GM21723 (cell line): Measurements from ENCODE around the gene LRP1B.
"Not testable (repeated sequence)": the region's sequence is repeated elsewhere in the genome, so short reads cannot be mapped to it uniquely, and the experiment has no call there.

Experiments
- ATAC-seq: cut with Tn5 transposase; IDR thresholded peaks from one replicate; pipeline ENCODE4 v1.9.1; 2021; ENCODE audit warnings: mild to moderate bottlenecking, moderate library complexity; ENCODE audit not compliant: unreplicated experiment

Gene LRP1B

DNA sequence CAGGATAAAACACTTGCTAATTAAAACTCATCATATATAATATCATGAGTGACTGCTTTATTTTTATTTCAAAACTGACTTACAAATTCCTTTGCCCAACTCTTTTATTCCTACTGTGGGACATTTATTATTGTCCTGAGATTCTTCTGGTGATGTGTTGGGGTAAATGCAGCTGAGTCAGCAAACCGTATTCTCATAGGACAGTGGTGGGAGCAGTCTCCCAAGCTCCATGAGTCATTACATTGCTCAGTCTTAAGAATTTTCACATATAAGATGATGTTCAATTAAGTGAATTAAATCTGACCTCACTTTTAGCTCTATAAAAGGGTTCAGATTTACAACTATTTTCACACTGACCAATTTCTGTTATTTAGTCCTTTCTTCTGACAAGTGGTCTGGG is 1530.7 kb downstream of the LRP1B start:
- no peak for ATAC-seq

DNA sequence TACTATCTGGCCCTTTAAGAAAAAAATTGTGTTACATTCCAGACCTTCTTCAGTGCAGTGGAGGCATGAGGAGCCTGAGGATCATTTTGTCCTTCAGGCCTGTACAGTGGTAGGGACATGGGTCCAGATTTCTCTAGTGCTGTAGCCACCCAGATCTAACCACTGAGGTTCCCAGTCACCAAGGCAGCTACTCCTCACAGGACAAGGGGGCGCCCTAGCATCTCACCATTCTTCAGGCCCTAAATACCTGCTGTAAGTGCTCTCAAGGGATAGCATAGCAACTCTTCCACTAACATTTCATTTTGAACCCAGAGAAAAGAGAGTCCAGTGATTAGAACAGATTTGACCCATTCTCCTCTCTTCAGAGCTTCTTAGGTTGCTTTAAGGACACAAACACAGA is 1533.0 kb downstream of the LRP1B start:
- ATAC-seq = no peak

DNA sequence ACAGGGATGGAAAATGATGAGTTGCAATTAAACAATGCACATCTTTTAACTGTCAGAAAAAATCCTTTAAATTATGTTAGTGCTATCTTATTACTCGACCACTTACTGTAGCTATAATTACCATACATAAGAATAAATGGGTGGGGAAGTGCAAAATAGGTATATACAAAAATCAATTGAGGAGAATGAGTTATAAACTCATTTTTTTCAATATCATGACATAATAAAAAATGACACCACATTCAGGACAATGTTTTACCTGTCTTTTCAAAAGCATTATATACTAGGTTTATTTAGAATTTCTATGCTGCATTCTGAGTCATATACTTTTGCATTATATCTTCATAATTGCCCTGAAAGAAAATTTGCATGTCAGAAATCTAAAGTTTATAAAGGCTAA is 1533.6 kb downstream of the LRP1B start:
- no peak for ATAC-seq

DNA sequence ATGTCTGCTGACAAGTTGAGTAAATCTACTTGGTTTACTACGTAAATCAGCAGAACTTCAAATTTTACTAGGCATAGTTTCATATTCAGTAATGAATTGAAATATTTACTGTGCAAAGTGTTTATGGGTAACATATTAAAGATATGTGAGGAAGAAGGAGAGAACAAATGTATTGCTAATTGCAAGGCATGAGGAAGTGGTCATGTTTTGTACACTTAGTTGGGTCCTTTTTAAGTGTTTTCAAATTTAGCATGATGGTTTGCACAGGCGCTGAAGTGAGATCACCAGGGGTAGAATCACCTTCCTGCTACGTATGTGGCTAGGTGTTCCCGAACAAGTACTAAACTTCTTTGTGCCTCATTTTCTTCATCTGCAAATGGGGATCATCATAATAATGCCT is 1534.4 kb downstream of the LRP1B start:
- ATAC-seq = no peak

DNA sequence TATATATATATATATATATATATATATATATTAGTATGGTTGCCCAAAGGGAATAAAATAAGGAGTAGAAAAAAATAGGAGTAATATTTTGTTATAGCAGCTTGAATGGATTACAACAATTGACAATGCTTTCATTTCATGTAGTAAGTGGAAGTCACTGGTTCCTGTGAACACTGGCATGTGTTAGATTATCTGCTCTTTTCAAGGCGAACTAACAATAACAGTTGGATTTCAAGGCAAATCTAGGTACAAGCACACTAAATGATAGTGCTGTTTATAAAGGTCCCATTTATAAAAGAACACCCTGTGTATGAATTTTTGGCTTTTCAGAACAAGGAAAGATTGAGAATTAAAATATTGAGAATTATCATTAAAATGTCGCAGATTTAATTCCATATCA is 1535.7 kb downstream of the LRP1B start:
- ATAC-seq = no peak

DNA sequence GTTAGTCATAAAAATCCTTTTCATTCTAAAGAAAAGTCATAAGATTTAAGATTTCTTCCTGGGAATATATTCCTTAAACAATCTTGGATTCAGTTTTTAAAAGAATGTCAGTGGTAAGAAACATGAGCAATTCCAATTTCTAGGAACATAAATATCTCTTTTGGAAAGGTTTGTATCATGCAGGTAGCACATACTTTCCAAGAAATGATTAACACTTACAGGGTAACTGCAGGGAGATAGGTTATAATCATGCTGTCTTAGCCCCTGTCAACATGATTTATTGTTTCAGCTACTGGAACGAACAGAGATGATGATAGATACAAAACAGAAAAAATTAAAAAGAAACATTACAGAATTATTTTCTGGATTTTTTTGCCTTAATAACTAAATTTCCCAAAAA is 1537.7 kb downstream of the LRP1B start:
- ATAC-seq = no peak

DNA sequence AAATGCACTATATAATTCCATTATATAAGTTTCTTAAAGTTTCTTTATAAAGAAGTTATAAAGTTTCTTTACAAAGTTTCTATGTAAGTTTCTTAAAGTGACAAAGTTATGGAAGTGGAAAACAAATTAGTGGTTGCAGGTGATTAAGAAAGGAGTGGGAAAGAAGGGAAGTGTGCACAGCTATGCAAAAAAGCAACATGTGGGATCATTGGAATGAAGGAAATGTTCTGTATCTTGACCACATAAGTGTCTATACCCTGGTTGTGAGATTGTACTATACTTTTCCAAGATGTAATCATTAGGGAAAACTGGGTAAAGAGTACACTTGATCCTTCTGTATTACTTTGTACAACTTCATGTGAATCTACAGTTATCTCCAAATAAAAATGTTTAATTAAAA is 1541.1 kb downstream of the LRP1B start:
- no peak for ATAC-seq

DNA sequence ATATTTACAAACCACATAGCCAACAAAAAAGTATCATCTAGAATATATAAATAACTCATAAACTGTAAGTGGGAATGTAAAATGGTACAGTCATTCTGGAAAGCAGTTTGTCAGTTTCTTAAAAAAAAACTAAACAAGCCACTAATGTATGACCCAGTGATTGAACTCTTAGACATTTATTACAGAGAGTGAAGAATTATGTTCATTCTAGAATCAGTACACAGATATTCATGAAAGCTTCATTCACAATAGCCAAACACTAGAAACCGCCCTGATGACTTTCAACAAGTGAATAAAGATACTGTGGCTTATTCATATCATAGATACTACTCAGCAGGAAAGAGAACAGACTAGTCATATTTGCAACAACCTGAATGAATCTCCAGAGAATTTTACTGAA is 1541.5 kb downstream of the LRP1B start:
- ATAC-seq = no peak

DNA sequence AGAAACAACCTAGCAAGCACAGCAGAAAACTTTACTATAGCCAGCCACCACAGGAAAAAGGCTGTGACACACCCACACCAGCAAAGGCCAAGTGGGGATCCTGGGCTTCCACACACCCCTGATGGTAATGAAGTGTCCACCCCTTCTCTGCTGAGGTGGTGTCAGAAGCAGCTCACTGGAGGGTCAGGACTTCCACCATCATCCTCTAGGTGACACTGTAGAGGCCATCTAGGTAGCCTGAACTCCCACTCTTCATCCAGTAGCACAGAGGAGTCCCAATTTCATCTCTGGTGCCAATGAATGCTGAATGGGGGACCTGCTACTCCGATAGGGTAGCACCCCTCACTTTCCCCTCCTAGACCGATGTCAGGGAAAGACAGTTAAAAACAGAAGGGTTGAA is 1544.4 kb downstream of the LRP1B start:
- ATAC-seq = peak; percentile 78

DNA sequence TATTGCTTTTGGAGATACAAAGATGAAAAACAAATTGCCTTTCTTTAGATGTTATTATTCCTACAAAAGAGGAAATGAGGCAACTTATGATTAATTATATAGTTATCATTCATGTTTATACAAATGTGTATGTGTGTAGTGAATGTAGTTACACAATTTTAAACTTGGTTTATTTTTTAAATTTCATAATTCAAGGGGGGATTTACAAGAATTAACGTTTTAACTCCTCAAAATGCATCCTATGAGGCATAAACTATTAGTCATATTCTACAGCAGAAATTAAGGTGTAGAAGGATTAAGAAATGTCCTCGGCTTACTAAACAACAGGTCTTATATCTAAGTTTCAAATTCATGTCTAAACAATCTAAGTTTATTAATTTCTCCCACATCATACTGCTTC is 1545.8 kb downstream of the LRP1B start:
- no peak for ATAC-seq

DNA sequence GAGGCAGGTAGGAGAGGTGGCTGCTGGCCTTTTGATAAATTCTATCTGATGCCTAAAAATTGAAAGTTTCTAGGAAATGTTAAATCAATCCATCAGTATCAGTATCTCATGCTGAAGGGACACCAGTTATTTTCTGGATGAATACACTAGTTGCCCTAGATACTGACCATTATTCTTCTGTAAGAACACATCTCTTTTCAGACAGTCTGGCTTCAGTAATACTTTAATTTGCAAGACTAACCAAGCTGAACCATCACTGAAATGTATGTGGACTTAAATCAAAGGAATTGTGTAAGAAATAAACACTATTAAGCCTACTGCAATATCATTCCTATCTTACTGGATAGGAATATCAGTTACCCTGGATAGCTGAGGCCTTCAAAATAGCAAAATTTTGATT is 1546.3 kb downstream of the LRP1B start:
- ATAC-seq = no peak

DNA sequence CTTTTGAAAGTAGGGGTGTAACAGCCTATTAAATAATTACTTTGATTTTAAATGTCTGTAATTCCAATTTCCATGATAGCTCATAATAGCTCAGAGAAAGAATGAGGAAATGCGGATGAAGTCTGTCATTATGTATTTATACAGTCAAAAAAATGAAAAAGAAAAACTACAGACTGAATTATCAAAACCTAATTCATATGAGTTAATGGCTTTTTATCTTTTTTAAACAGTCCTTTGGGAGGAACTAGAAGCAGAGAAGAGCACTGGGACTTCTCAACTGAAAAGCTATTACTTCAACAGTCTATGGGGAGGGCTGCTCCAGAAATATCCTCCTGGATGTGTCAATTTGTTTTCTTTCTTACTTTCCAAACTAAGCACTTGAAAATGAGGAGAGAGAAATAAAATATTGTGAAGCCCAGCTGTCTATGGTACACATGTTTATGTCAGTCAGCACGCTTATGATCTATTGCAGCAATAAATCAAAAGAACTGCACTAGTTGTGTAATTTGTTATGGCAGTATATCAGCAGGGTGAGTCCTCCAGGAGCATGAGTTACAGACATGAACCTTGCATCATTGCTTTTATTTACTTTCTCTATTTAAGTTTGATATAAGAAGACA is 1550.2 kb downstream of the LRP1B start:
- no peak for ATAC-seq

DNA sequence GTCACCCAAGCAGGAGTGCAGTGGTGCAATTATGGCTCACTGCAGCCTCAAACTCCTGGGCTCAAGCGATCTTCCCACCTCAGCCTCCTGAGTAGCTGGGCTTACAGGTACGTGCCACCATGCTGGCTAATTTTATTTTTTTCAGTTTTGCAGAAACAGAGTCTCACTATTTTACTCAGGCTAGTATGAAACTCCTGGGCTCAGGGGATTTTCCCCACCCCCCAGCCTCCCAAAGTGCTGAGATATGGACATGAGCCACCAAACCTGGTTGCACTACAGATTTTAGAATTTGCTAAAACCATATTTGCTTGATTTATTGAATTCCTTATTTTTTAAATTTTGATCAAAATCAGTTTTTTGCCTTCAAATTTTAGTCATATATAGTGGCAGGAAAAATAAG is 1553.4 kb downstream of the LRP1B start:
- no peak for ATAC-seq

DNA sequence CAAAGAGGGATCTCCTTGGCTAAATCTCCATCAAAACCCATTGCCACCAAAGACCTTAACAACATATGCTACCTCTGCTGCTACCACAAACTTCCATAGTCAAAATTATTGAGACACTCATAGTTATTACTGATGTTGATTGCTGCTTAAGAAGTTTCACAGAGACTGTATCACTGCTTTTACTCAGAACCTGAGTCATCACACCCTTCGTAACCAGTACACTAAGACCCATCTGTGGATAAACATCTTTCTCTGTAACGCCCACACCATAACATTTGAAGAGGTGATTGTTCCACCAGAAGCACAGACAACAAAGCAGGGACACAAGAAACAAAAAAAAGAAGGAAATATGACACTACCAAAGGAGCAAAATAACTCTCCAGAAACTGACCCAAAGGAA is 1563.1 kb downstream of the LRP1B start:
- no peak for ATAC-seq

DNA sequence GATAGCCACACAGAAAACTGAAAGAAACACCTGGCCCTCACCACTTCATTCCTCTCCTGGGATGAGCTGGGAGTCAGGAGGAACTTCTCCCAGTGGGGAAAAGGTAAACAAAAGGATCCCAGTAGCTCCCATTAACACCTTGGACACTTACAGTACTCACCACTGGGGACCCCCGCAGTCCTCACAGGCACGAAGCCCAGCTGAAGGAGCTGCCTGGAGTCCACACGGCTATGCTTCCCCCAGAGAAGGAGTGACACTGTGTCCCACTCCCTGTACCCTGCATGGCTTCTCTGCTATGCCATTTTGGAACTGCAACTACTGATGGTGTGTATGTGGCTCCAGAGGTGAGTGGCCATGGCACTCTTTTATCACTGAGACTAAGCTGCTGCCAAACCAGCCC is 1565.1 kb downstream of the LRP1B start:
- ATAC-seq = no peak

DNA sequence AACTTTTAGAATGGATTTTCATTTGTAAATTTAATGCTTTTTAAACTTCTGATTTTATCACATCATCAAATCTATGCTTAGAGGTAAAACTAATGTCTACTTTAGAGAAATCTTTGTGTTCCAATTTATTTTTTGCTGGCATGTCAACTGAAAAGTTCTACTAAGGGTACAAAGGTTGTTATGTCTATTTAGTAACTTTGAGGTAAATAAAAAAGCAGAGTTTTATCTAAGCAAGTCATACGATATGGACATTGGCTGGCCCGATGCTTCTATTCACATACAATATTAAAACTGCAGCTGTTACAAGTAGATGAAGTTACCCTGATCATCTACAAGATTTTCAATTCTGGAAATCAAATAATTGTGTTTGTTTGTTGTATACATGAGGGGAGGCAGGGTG is 1575.1 kb downstream of the LRP1B start:
- no peak for ATAC-seq

DNA sequence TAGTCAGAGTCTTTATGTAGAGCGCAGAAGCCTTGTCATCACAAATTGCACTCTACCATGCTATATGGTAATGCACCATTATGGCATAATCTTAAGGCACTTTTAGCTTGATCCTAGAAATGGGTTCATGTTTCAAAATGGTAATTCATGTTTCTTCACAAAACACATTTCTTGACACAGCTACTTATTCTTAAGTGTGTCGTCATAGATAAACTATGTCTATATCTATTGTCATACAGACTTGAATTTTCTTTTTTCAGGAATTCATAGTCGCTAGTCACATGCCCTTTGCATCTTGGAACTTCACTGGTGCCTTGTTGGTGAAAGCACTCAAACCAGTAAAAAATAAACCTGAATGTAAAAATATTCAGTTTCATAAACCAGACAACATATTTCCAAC is 1578.2 kb downstream of the LRP1B start:
- ATAC-seq = no peak

DNA sequence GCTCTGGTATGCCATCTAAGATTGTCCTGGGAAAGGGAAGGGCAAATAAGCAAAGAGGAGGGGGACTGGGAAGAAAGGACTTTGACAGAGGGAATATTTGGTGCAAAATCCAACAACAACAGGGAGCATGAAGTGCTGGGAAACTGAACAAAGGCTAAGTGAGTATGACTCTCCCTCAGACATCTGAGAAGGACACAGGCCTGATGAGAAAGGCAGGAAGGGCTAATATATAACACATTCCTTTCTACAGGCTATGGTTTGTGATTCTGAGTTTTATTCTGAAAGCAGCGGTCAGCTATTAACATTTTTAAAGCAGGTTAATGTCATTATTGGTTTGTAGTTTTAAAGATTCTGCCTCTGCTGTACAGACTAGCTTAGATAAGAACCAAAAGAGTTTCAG is 1579.5 kb downstream of the LRP1B start:
- no peak for ATAC-seq

DNA sequence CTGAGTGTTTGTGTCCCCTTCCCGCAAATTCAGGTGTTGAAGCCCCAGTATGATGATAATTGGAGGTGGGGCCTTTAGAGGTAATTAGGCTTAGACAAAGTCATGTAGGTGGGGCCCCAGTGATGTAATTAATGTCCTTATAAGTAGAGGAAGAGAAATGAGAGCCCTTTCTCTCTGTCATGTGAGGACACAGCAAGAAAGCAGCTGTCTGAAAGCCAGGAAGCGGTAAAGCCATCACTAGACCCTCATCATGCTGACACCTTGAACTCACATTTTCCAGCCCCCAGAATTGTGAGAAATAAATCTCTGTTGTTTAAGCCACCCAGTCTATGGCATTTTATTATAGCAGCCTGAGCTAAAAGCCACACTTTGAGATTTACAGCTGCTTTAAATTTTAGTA is 1580.0 kb downstream of the LRP1B start:
- ATAC-seq = no peak

DNA sequence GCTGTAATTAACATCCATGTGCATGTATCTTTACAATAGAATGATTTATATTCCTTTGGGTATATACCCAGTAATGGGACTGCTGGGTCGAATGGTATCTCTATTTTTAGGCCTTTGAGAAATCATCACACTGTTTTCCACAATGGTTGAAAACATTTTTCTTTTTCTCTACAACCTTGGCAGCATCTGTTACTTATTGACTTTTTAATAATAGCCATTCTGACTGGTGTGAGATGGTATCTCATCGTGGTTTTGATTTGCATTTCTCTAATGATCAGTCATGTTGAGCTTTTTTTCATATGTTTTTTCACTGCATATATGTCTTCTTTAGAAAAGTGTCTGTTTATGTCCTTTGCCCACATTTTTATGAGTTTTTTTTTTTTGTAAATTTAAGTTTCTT is 1586.0 kb downstream of the LRP1B start:
- not testable (repeated sequence) for ATAC-seq

DNA sequence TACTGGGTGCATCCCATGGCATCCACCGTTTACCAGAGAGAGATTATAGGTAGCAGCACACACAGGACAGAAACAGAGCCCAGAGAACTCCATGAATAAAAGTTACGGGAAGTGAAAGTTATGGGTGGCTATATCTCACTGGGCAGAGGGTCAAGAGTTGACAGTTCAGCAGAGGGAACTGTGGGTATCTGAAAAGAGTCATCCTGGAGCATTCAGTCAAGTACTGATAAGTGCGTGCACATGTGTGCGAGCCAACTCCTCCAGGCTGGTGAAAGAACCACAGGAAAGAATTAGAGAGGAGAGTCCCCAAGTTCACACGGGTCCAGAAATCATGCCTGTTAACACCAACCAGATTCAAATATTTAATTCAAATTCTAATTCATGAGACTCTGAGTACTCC is 1588.2 kb downstream of the LRP1B start:
- ATAC-seq = no peak

DNA sequence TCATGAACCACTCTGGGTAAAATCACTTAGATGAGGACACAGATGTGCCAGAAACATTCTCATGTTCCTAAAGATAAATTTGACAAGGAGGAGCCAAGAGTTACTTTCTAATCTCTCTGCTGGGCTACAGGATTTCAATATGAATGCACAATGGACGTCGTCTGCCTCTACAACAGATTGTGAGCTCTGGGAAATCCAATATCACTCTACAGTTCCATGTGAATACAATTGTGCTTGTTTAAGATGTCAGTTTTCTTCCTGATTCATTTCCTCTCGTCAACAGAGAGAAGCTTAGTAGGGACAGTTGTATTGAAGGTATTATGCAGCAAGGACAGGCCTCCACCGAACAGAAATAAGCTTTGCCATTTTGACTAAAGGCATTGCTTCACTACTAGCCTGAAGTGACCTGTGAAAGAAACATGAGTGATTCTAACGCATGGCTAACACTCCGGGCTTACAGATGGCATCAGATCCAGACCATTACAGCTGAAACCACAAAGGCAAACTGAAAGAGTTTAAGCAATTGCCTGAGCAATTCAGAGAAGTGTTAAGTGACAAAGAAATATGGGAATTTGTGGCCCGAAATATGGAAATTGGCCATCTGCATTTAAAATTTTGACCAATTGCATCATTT is 1591.5 kb downstream of the LRP1B start:
- ATAC-seq = no peak

DNA sequence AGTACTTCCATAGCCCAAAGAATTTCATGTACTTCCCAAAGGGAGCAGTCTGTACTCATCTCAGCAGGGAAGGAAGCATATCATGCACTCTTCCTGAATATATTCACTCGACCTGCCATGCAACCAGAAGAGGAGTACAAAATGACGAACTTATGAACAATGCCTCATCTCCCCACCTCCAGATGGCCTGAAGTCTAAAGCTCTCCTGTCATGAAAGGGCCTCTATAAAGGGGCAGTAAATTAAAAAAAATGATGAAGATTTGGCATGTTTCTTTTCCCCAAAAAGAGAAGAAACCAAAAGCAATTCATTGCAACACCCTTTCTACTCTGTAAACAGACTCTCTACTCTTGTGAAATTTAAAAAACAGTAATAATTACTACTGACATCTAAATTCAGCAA is 1601.1 kb downstream of the LRP1B start:
- ATAC-seq = no peak
